GM18870 (cell line): Measurements from ENCODE around the gene GIT1.

ENCODE experiments used
- ATAC-seq: cut with Tn5 transposase; IDR thresholded peaks from one replicate; pipeline ENCODE4 v1.9.1; 2021; ENCODE audit warnings: moderate library complexity; ENCODE audit not compliant: unreplicated experiment

Gene GIT1, protein sequence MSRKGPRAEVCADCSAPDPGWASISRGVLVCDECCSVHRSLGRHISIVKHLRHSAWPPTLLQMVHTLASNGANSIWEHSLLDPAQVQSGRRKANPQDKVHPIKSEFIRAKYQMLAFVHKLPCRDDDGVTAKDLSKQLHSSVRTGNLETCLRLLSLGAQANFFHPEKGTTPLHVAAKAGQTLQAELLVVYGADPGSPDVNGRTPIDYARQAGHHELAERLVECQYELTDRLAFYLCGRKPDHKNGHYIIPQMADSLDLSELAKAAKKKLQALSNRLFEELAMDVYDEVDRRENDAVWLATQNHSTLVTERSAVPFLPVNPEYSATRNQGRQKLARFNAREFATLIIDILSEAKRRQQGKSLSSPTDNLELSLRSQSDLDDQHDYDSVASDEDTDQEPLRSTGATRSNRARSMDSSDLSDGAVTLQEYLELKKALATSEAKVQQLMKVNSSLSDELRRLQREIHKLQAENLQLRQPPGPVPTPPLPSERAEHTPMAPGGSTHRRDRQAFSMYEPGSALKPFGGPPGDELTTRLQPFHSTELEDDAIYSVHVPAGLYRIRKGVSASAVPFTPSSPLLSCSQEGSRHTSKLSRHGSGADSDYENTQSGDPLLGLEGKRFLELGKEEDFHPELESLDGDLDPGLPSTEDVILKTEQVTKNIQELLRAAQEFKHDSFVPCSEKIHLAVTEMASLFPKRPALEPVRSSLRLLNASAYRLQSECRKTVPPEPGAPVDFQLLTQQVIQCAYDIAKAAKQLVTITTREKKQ

DNA sequence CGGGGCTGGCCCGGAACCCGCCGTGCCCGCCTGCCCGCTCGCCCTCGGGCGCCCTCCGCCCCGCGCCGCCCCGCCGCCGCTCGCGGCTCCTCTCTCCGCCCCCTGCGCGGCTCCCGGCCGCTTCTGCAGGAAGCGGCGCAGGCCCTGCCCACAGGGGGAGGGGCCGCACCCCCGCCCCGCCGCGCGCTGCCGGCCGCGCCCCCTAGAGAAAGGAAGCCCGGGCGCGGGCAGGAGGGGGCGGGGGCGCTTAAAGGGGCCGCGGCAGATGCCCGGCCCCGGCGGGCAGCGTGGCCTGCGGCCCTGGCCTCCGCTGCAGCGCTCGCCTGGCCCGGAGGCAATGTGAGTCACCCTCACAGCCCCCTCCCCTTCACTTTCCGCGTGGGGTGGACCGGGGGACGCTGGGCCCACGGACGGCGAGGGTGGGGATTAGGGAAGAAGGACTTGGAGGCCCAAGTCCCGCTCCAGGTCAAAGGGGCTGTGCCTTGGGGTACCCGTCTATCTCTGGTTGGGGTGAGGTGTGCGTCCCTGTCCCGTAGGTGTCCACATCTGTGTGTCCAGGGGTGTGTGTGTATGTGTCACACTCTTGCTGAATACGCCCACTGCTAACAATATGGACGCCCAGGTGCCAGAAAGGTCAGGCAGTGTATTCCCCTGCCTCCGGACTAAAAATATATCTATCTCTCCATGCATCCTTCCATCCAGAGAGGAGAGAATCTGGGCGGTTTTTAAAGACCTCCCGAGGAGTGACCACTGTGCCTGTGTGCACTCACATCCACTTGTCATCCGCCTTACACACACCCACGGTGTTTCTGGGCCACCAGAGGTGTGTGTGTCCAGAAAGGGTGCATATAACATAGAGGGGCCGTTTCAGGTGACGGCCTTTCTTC is at the start of gene GIT1:
GIT1 (minus strand) TSS at position 125 of the 887 bp plus-strand sequence. CDS start 270 bp downstream, outside the sequence.
- no peak for ATAC-seq

DNA sequence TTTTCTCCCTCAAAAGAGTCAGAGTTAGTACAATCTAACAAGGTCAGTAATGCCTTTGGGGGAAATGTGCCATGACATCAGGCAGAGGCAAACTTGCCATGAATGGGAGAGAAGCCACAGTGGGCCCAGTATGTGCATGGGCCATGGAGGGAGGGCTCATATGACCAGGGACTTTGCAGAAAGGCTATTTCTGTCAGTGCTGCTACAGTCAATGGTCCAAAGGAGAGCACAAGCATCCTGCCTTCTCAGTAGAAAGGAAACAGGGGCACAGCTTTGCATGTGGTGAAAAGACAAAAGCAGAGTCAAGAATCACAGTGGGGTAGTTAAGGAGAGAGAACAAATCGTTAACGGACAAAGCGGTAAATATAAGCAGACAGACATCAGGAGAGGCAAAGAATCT is 44.4 kb upstream of the GIT1 start:
- no peak for ATAC-seq

DNA sequence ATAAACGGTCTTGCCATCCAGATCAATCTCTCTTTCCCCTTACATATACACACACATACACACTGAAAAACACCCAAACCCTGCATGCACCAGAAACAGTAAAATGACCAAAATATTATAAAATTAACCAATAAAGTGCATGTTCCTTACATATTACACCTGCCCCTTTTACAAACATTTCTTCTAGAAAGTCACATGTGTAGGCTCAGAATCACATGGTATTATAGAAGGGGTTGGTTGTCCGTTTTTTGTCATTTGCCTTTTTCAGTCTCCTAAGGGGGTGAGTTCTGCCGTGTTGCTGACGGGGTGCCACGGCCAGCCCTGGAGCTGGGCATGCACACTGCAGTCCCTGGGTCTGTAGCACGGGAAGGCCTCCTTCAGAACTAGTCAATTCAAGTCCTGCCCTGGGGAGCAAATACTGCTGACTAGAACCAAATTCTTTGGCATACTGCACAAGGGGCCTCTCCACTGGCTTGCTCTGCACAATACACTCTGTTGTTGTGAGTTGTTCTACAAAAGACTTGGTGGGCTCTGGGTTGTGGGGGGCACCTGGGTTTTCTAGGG is 41.3 kb upstream of the GIT1 start:
- no peak for ATAC-seq

DNA sequence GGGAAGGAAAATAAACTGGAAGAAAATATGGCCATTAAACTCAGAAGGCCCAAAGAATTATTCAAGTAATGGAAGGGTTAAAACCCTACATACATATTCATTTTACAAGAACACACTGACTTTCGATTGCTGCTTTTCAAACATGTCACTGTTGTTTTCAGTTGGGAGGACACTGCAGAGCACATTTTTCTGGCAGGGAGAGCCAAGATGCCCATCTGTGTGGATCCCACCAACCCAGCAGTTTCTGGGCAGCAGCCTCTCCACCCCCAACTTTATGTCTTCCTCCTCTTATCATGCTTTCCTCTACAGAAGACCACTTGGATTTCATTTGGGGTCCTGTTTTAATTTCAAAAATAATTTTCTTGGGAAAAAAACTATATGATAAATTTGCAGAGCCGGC is 40.4 kb upstream of the GIT1 start:
- ATAC-seq, result no peak

DNA sequence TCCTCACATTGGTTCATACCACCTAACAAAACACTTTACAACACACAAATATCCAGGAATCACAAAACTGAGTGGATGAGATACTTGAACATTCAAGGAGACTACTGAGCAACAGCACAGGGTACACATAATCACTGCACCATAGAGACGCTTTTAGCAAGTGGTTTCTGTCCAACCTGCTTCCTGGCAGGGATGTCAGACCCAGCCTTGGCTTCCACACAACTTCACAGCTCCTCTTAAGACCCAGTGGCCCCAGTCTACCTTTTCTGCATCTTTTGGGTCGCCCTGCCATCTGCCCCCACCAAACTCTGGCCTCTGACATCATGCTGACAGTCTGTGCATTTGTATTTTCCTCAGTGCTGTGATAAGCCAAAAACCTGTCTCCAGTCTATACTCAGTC is 39.2 kb upstream of the GIT1 start:
- no peak for ATAC-seq

DNA sequence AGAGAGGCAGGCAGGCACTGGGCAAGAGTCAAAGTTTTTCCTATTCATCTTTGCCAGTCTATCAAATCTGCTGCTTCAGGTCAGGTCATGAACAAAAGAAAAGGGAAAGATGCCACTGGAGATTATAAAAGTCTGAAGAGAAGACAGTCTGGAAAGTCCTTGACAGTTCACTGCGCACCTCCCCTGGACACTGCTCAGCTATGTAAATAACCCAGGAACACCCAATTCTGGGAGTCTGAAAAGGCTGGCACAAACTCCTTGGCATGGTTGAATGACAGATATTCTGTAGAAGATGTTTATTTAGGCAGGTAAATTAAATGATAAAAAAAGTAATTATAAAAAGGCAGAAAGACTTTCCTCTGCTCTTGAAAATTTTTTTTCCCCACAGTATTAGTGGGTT is 38.5 kb upstream of the GIT1 start:
- ATAC-seq, result no peak

DNA sequence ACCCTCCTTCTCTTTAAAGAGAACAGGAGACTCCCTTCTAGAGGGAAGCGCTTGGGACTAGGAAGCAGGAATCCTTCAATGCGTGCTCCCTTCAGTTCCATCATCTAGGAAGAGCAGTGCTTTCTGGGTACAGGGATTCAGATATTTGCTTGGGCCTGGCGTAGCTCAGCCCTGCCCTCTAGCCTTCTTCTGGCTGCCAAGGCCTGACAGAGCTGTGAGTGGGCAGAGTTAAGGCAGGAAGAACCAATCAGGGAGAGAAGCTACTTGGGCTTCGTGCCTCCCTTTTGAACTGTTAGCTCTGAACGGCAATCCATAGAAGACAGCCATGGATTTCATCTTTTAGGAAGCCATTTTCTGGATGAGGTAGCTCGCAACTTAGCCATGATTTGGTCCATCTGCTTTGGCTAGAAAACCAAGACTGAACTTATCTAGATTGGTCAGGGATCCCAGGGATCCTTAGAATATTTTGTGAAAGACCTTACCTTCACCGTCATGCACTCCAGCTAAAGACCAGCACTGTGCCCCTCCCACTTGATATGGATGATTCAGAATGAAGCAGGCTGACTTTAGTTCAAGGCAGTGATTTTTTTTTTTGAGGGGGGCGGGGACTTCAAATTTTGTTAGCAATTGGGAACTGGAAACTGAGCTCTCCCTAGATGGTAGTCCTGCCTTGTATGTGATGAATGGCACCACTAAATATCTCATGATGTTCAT is 35.7 kb upstream of the GIT1 start:
- no peak for ATAC-seq

DNA sequence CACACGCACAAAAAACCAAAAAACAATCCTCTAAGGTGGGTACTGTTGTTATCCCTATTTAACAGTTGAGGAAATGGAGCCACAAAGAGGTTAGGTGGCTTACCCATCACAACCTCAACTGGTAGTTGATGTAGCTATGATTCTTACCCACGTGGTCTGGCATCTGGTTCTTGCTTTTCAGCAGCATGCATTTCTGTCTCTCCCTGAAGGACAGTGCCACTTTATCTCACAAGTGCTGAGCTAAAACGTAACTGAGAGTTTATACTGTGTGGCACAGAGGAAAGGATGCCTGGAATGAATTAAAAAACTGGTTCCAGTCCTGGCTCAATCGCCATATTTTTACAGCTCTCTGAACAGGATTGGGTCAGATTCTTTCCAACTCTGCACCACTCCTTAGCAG is 35.1 kb upstream of the GIT1 start:
- ATAC-seq, result no peak

DNA sequence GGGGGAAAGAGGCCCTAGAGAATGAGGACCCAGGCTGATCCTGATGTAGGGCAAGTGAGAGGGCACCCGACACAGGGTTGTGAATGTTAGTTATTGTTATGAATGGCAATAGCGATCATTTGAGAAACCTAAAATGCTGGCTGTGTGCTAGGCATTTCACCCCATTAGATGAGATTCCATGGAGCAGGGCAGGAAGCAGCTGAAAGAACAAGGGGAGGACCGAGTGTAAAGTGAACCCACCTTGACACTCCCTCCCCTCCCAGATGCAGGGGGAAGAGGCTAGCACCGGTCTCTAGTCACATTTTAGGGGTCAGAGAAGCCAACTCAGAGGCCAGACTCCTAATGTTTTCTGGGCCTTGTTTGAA is 33.8 kb upstream of the GIT1 start:
- no peak for ATAC-seq

DNA sequence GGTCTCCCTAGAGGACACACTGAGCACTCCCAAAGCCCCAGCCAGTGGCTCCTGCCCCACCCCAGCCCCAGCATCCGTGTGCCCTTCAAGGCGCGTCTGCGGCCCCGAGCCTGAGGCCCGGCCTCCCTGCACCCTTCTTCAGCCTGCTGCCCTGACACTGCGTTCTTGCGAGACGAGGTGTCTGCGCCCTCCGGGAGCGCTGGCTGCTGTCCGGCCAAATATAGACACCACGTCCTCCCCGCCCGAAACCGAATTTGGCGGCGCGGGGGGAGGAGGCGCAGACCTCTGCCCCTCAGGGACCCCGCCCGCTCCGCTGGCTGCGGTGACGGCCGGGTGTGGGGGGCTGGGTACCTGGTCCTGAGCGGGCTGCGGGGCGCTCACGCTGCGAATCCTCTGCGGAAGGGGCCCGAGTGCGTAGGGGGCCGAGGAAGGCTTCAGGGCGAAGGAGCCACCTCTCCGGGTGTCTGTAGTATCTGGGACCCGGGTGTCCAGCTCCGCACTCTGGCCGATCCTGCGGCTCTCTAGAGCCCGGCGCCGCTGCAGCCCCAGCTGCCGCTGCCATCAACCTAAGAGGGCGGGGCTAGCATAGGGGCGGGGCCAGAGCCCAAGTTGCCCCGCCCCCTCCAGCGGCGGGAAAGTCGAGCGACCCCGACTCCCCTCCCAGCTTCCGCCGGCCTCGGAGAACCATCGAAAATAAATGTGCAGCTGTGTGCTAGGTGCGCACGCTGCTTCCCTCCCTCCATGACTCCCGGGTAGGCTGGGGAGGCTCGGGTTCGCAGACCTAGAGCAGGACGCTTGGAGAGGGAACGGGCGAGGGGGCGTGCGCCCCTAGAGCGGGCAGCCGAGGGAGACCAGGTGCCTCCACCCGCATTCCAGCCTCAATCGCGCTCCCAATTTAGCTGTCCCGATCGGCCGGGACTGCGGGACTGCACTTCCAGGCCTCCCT is 33.2 kb upstream of the GIT1 start, which contains the start of gene CORO6:
CORO6 (minus strand) TSS at position 576 of the 946 bp plus-strand sequence. CDS start 1,491 bp downstream, outside the sequence.
- ATAC-seq, result no peak

DNA sequence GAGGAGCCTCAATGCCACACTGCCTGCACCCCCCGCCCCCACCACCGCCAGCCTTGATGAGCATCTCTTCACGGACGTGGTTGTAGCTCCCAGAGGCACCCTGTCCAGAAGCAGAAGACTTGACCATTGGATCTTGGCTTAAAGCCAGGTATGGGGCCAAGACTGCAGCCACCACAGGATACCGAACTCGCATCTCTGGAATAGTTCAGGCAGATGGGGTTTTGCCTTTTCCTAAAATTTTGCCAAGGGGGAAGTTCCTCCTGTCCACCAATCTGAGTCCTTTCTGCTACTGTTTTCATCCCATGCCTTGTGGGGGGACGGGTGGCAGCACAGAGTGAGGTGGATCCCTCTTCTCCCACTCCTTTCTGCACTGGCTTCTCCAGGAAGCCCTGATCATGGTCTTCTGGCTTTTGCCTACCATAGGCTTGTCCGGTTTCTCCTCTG is 32.3 kb upstream of the GIT1 start:
- no peak for ATAC-seq

DNA sequence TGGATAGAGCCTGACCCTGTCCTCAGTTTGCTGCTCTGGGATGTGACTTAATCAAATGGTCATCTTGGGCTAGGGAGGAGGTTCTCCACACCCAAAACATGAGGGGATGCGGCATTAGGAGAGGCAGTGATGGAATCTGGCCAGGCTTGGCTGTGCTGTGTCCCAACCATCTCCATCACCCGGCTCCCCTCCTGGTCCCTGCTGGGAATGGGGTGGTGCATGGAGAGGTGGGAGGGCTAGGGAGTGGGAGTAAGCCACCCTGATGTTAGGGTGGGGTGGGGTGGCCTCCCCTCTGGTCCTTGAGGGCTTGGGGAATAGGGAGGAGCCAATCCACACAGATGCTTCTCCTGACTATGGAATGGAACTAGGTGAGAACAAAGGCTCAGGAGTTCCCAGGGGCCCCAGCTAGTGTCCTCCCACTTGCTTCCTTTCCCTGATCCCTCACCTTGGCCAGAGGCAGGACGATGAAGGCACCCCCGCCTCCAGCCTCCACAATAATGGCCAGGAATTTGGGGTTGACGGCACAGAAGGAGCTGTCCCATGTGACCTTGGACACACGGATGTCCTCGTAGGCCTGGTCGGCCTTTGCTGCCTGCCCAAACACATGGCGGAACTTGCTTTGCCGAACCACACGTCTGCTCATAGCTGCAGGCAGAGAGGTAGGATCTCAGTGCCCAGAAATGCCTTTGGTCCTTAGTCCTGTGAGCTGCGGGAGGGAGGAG is 31.5 kb upstream of the GIT1 start:
- ATAC-seq, result no peak

DNA sequence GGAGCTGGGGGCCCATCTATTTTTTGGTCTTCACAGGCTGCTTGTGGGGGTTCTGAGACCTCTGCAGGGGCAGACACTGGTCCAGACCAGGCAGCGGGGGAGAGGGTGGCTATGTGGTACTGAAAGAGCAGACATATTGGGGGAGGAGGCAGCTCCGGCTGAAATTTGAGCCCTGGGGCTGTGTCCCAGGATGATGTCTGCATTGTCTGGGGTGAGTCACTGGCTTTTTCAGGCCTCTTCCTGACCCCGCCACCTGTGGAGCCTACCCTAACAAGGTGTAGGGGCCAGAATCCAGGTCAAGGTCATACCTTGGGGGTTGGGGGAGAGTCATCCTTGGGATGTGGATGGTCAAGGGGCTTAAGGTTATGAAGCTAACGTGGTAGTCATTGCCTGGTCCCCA is 30.8 kb upstream of the GIT1 start:
- no peak for ATAC-seq

DNA sequence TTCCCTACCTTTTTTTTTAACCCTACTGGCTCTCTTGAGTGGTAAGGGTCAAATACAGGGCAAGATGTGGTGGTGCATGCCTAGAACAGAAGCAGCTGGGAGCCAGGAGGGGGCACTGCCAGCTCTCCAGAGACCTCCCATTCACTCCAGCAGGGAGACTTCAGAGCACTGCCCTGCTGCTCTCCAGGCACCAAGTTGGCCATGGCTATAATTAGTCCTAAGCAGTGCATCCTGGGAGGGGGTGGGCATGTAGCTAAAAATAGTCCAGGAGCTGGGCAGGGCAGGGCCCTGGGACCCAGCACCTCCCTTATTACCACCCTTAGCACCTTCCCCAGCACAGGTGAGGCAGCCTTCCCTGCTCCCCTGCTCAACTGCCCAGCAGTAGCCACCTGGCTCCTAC is 29.8 kb upstream of the GIT1 start:
- ATAC-seq, result no peak

DNA sequence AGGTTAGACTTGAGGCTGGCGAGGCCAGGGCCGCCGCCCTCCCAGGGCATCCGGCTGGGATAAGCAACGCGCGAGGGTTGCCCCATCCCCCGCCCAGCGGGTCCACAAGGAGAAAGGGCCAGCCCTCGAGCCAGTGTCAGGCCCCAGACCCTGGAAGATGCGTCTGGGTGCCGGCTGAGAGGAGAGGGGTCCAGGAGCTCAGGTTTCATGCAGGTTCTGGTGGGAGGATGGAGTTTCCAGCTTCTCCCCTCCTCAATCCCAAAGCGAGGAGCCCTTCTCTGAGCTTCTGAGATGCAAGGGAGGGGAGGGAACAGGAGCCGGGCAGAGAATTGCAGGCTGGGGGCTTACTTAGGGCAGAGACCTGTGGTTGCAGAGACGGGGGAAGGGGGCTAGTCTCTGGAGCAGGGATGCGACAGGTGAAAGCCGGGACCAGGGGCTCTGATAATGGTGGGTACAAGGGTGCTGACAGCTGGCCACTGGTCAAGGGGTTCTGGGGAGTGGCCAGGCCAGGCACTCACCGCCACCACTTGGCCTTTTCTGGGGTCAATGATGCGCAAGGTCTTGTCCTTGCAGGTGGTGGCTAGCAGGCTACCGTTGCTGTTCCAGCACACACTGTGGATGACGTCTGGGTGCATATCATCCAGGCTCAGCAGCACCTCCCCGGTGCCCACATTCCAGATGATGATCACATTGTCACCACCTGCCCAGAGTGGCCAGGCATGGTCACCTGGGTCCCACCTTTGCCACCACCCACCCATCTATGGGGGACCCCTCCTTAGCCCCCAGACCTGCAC is 29.0 kb upstream of the GIT1 start:
- no peak for ATAC-seq

DNA sequence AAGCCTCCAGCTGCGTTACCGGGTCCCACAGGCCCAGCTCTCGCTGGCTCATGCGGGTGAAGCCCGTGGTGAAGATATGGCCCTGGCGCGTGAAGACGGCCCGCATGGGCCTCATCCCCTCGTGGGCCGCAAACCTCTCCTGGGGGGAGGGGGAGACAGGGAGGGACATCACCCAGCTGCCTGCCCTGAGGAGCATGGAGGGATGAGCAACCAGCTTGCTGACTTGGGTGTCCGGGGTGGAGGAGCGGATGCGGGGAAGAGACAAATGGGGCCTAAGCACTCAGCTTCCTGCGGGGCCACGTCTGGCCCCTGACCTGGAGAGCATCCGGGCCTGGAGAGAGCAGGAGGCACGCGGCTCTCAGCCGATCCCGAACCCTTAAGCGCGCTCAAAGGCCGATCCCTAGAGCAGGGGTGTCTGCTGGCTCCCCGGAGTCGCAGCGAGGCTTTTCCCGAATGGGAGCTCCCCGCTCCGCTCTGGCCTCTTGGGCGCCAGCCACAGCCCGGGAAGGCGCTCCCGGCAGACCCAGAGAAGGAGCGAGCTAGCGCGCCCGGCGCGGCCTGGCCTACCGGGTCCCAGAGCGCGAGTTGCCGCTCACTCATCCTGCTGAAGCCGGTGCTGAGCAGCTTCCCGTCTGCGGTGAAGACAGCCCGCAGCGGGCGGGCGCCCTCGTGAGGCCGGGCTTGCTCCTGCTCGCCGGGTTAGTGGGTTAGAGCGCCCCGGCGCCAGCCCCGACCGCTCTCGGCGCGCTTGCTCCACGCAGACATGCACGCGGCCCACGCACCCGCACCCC is 28.2 kb upstream of the GIT1 start:
- ATAC-seq, result no peak

DNA sequence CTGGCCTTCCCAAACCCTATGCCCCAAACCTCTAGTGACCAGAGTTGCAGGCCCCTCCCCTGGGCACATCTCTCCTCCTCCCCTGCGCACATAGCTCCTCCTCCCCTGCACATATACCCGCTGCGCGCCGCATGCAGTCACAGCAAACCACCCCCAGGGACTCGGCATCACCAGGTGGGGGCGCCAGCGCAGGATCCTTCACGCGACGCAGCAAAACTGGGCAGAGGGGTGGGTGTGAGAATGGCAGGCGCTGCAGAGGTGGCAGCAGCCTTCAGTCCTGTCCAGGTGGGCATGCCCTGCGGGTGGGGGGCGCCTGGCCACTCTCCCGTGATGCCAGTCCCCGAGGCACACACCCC is 27.7 kb upstream of the GIT1 start:
- no peak for ATAC-seq
